ENCODE measurements around the gene DNAJC13. TPM values are rescaled to one million over a fixed set of nuclear protein-coding genes. Genes with fewer than 3 reads are reported as not detected.

Gene DNAJC13
- total and polyA plus RNA-seq, 2 donors from 2014 or later: 11.5 to 43.1 TPM

DNA sequence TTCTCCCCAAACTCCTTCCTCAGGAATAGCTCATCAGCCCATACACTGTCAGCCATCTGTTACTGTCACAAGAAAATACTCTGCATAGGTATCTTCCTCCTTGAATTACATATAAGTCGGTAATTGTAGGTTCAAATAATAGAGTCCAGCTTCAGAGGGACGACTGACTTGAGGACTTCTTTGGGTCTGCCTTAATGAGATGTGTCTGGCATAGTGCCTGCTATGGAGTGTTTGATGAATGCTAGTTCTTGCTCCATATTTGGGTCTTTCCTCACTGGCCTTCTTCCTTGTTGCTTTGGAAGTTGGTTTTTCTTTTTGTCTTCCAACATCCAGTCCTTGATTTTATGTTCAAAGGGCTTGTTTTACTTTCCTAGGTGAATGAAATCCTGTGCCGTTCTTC lies 113.3 kb downstream of the DNAJC13 start:
- no peaks in the 10 kb centered on the region for H3K4me1 ChIP-seq (ENCODE audit: control insufficient read depth in 2 of 3, insufficient read depth in 2 of 3, low read depth in 1 of 3, low read length in 3 of 3)
- TF ChIP-seq, protein P1, sequence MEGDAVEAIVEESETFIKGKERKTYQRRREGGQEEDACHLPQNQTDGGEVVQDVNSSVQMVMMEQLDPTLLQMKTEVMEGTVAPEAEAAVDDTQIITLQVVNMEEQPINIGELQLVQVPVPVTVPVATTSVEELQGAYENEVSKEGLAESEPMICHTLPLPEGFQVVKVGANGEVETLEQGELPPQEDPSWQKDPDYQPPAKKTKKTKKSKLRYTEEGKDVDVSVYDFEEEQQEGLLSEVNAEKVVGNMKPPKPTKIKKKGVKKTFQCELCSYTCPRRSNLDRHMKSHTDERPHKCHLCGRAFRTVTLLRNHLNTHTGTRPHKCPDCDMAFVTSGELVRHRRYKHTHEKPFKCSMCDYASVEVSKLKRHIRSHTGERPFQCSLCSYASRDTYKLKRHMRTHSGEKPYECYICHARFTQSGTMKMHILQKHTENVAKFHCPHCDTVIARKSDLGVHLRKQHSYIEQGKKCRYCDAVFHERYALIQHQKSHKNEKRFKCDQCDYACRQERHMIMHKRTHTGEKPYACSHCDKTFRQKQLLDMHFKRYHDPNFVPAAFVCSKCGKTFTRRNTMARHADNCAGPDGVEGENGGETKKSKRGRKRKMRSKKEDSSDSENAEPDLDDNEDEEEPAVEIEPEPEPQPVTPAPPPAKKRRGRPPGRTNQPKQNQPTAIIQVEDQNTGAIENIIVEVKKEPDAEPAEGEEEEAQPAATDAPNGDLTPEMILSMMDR (IDR thresholded peaks at IDR 0.05; ENCODE audit: borderline replicate concordance, extremely low read depth, insufficient read depth): no peak
- peaks cover 11 to 44% (median 28%) of the 10 kb centered on the region in 3 donors for H3K36me3 ChIP-seq (ENCODE audit: control insufficient read depth in 2 of 3, insufficient read depth in 3 of 3, low read length in 3 of 3)
- no peak overlapping the region for H3K4me3 ChIP-seq (ENCODE audit: low read length in 3 of 3)
- intact Hi-C loops (cut with DNase I): no loop called here
- H3K27ac ChIP-seq (ENCODE audit: low read depth in 2 of 2, low read length in 2 of 2): no peak overlapping the region
- no peaks in the 10 kb centered on the region for H3K9me3 ChIP-seq (ENCODE audit: control insufficient read depth in 2 of 3, insufficient read depth in 1 of 3, low read length in 3 of 3)
- H3K27me3 ChIP-seq (ENCODE audit: control insufficient read depth, insufficient read depth, low read length): no peaks in the 10 kb centered on the region
- H3K9ac ChIP-seq (ENCODE audit: low read length in 3 of 3): no peak overlapping the region
- FAIRE-seq: no peak
- DNase-seq: no peak

DNA sequence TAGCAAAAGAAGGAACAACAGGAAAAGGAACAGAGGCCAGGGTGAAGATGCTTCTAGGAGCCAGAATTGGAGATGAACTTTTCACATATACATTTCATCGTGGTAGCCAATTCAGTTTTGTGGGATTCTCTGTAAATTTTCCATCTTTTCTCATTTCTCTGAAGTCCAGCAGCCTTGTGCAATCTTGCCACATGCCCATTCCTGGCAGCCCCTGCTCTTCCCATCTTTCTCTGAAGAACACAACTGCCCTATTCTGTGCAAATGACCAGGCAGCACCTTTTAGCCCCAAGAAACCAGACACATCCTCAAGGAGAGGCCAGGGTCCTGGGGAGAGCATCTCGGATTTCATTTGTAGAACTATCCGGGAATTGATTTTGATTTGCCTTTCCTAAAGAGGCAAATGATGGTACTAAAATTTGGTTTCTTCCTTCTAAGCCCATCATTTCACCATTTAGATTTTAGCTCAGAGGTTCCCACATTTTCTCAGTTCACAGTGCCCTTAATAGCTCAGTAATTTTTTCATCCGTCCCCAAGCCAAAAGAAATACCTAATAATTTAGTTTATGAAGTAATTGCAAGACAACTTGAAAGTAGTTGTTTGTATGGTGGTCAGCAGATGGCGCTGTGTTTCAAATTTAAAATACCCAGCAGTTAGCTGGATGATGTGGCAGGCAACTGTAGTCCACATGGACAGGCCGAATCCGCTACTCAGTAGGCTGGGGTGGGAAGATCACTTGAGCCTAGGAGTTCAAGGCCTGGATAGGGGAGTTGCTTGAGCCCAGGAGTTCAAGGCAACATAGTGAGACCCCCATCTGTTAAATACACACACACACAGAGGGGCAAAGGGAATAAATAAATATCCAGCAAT lies 118.5 kb downstream of the DNAJC13 start:
- H3K27ac ChIP-seq (ENCODE audit: low read depth in 2 of 2, low read length in 2 of 2): no peak overlapping the region
- H3K4me3 ChIP-seq (ENCODE audit: low read length in 3 of 3): no peak overlapping the region
- H3K36me3 ChIP-seq (ENCODE audit: control insufficient read depth in 2 of 3, insufficient read depth in 3 of 3, low read length in 3 of 3): peaks cover 0 to 19% (median 3%) of the 10 kb centered on the region in 3 donors
- H3K9ac ChIP-seq (ENCODE audit: low read length in 3 of 3): peak overlapping the region in 1 of 3 donors; percentile 10
- peak in 4 of 5 donors; percentile 60 to 72 (median 64) for DNase-seq
- intact Hi-C loops (cut with DNase I): loop anchor here (5.0 kb wide), 1 partner anchor 106 kb away; no protein-coding TSS in a partner anchor
- no peaks in the 10 kb centered on the region for H3K9me3 ChIP-seq (ENCODE audit: control insufficient read depth in 2 of 3, insufficient read depth in 1 of 3, low read length in 3 of 3)
- TF ChIP-seq, protein P1 (IDR thresholded peaks at IDR 0.05; ENCODE audit: borderline replicate concordance, extremely low read depth, insufficient read depth): peak; percentile 71
- H3K27me3 ChIP-seq (ENCODE audit: control insufficient read depth, insufficient read depth, low read length): no peaks in the 10 kb centered on the region
- peak; percentile 30 for FAIRE-seq
- H3K4me1 ChIP-seq (ENCODE audit: control insufficient read depth in 2 of 3, insufficient read depth in 2 of 3, low read depth in 1 of 3, low read length in 3 of 3): peaks cover 0 to 3% (median 0%) of the 10 kb centered on the region in 3 donors

DNA sequence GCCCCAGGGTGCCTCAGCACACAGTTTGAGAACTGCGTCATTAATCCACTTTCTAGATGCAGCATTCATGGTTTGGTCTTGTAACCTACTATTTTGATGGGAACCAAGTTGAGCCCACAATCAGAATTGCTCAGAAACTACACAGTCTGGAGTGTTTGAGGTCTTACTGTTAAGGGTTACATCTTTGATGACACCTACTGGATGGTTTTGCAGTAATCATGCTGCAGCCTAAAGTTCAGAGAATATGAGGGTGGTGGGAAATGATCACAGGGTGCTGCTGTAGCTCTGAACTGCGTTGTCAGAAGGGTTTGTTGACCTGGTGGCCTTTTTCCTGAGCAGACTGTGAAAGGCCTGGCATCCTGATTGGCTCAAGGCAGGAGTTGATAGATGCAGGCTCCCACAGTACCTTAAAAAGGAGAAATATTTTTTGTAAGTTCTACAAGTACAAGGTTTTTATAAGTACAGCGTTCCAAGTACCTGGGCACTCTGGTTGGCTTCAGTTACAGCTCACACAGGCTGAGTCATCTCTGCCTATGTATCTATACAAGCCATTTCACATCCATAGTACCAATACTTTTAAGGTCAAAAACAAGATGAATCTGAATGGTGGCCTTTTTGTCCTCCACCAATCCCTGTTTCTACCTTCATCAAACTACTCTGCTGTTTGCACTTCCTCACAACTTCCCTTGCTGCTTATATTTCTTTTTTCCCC lies 119.3 kb downstream of the DNAJC13 start:
- Histone ChIP-seq H3K27ac (ENCODE audit: low read depth in 2 of 2, low read length in 2 of 2) (no peak overlapping the region), H3K4me1 (ENCODE audit: control insufficient read depth in 2 of 3, insufficient read depth in 2 of 3, low read depth in 1 of 3, low read length in 3 of 3) (peaks cover 0 to 3% (median 0%) of the 10 kb centered on the region in 3 donors), H3K36me3 (ENCODE audit: control insufficient read depth in 2 of 3, insufficient read depth in 3 of 3, low read length in 3 of 3) (peaks cover 2 to 16% (median 3%) of the 10 kb centered on the region in 3 donors), H3K9ac (ENCODE audit: low read length in 3 of 3) (peak overlapping the region in 1 of 3 donors; percentile 10), H3K4me3 (ENCODE audit: low read length in 3 of 3) (no peak overlapping the region), H3K27me3 (ENCODE audit: control insufficient read depth, insufficient read depth, low read length) (no peaks in the 10 kb centered on the region), H3K9me3 (ENCODE audit: control insufficient read depth in 2 of 3, insufficient read depth in 1 of 3, low read length in 3 of 3) (no peaks in the 10 kb centered on the region)
- DNase-seq (no peak), FAIRE-seq (no peak)
- TF ChIP-seq, protein P1 (IDR thresholded peaks at IDR 0.05; ENCODE audit: borderline replicate concordance, extremely low read depth, insufficient read depth): no peak
- intact Hi-C loops (cut with DNase I): loop anchor here (5.0 kb wide), 1 partner anchor 106 kb away; no protein-coding TSS in a partner anchor

Data from kidney (tissue), 14 donors.